ENCODE results near the gene CUX1.
"Not testable (repeated sequence)": the region's sequence is repeated elsewhere in the genome, so short reads cannot be mapped to it uniquely, and the experiment has no call there.

The CUX1 gene

GRCh38 chr7:101989101-101989500, 171.7 kb downstream of the CUX1 start:
- DNase-seq = no peak

- no peak for DNase-seq
Measured at GRCh38 chr7:101990811-101991418, 173.5 kb downstream of the CUX1 start.

- no peak for DNase-seq
Measured at GRCh38 chr7:101991860-101992259, 174.4 kb downstream of the CUX1 start.

DNA sequence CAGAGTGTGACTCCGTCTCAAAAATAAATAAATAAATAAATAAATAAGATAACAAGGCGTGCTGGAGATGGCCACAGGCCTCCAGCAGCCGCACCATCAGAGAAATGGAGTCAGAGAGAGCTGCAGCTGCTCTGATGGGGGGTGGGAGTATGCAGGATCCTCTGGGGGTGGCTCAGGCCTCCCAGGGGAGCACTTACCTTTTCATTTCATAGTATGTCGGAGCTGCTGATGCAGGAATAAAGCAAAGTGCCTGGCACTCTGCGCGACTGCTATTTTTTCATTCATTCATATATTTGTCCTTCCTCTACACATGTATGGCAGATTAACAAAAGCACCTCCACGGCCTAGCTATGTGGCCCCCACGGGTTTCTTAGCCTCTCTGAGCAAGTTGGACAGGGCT, 175.9 kb downstream of the CUX1 start:
- no peak for DNase-seq

DNA sequence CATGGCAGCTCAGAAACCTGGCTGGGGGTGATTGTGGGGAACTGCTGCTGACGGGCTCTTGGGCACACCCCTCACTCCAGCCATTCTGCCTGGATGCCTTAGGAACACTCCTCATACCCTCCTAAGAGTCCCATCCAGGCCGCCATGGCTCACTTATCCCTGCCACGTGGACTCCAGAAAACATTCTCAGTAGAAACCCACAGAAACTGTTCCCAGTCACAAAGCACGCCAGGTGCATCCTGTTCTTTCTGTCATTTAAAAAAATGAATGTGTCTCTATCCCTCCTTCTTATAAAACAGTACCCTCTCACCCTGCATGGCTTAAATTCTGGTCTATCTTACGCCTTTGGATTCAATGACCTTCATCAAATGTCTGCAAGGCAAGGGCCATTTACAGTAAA, 177.7 kb downstream of the CUX1 start:
- no peak for DNase-seq

DNA sequence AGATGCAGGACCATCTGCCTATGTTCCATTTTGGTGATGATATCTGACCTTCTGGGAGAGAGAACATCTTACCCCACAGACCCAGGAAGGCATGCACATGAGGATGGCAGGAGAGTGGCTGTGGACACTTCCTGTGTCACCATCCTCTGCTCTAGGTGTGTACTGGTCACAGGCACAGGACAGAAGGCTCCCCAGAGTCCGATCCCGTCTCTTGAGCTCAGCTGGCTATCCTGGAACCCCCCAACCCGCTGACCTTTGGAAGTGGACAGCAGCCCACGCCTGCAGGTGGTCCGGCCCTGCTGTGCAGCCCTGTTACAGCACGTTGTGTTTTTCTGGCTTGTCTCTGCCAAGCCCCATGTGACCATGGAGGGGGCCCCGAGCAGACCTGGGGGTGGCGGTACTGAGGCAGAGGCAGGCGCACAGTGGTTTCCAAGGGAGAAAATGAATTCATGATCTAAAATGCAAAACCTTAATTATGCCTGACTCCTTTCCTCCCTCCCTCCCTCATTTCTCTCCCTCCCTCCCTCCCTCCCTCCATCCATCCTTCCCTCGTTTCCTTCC, 178.8 kb downstream of the CUX1 start:
- DNase-seq = no peak

DNA sequence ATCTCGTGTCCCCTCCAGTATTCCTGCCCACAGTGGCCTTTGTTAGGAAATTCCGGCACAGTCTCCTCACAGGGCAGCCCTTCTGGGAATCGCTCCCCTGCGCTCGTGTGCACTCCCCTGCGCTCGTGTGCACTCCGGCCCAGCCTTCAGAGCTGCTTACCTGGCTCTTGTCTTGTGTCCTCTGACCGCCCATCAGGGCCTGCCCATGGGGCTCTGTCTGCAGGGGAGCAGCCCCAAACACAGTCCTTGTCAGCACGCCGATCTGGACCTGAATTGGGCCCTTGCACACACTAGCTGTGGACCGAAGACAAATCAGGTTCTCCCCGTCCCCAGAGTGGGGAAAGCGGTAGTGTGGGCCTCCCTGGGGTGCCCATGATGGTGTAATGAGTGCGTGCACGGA, 179.4 kb downstream of the CUX1 start:
- DNase-seq = no peak

DNA sequence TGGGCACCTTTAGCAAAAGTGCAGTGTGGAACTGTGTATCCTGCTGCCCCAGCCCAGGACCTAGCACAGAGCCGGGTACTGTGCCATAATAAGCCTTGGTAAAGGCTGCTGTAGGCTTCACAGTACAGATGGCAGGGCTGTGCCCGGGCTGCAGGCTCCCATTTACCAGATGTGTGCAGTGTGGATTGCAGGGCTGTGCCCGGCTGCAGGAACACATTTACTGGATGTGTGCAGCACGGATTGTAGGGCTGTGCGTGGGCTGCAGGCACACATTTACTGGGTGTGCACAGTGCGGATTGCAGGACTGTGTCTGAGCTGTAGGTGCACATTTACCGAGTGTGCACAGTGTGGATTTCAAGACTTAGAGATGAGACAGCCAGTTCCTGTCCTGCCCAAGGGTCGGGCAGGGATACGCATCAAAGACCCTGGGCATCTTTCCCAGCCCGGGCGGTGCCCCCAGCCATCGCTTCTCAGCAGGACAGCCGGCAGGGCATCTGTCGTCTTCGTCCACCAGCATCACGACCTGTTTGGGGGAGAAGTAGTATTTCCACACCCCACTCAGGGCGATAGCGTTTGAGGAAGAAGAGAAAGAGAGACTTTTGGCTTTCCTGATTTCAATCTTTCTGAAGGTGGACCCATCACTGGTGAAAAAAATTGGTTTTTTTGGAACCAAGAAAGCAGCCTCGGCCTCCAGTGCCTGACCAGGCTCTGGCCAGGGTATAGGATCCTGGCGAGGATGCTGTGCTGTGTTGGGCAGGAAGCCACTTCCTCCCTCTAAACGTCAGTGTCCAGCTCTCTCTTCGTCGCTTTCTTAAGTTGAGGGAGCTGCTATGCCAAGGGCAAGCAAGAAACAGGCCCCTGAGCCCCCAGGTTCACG, 180.8 kb downstream of the CUX1 start:
- no peak for DNase-seq

DNA sequence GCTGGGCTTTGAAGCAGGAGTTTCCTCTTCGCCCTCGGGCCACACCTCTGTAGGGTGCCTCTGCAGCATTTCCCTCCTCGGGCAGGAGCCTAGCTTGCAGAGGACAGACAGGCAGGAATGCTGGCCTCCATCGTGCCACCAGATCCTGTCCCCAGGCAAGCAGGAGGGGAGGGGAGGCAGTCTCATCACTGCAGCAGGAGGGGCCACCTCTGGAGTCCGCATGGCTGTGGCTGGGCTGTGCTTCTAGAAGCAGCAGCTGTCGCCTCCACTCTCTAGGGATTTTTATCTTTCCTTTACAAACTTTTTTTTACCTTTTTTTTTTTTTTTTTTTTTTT, 181.4 kb downstream of the CUX1 start:
- DNase-seq = no peak

GRCh38 chr7:101999393-101999792, 182.0 kb downstream of the CUX1 start:
- DNase-seq = no peak

GRCh38 chr7:102000123-102000522, 182.7 kb downstream of the CUX1 start:
- DNase-seq = no peak

DNA sequence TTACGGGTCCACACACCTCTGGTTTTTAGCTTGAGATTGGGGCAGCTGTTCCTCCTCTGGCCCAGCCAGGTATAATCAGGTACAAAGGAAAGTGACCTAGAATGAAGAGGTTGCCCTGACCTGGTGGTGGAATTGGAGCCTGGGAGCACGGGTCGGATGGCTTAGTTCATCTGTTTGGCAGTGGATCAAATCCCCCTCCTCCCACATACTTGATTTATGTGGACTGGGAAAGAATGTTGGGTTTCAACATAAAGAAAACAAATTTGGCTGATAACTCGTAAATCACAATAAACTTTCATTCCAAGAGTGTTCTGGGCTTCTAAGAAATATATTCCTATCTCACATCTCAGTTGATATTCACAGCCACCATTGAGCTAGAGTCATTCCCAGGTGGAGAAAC, 186.8 kb downstream of the CUX1 start:
- no peak for DNase-seq

GRCh38 chr7:102004848-102005247, 187.4 kb downstream of the CUX1 start:
- no peak for DNase-seq

DNA sequence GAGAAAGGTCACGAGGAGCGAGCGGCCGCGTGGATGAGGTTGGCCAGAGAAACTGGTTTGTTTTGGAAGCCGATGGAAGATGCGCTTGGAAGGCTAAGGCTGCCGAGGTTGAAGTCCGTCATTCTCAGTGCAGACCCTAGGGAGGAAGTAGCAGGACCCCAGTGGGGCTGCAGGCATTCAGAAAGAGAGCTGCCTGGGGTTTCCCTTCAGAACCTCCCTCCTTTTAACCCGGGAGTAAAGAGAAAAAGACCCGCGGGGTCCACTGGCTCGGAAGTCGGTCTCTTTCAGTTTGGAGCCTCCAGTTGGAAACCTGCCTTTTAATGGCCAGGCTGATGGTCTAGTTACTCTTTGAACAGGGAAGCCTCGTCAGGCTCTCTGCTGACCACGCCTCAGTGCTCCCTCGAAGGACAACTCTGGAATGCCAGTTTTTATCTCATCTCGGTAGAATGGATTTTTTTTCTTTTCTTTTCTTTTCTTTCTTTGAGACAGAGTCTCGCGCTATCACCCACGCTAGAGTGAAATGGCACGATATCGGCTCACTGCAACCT, 188.6 kb downstream of the CUX1 start:
- DNase-seq = no peak

- no peak for DNase-seq
Measured at GRCh38 chr7:102006695-102007094, 189.3 kb downstream of the CUX1 start.

- DNase-seq = no peak
Measured at GRCh38 chr7:102008535-102009262, 191.3 kb downstream of the CUX1 start.

DNA sequence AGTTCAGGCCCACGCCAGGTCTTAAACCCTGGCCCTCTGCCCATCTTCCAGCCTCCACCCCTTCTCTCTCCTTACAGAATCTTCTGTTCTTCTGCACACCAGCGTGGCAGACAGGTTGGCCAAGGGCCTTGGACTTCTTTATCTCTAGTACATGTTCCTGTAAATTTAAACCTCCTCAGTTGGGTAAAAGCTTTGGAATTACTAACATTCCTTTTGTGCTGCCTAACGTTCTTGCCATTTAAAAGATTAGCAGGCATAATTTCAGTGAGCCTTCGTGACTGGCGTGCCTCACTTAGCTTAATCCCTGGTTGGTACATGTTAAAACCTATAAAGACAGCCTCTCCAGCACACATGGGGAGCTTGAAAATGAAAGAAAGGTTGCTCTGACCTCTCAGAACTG, 192.2 kb downstream of the CUX1 start:
- no peak for DNase-seq

GRCh38 chr7:102012112-102012830, 194.8 kb downstream of the CUX1 start:
- DNase-seq = not testable (repeated sequence)

GRCh38 chr7:102012941-102013461, 195.6 kb downstream of the CUX1 start:
- DNase-seq = no peak

GRCh38 chr7:102018876-102019275, 201.4 kb downstream of the CUX1 start:
- no peak for DNase-seq

DNA sequence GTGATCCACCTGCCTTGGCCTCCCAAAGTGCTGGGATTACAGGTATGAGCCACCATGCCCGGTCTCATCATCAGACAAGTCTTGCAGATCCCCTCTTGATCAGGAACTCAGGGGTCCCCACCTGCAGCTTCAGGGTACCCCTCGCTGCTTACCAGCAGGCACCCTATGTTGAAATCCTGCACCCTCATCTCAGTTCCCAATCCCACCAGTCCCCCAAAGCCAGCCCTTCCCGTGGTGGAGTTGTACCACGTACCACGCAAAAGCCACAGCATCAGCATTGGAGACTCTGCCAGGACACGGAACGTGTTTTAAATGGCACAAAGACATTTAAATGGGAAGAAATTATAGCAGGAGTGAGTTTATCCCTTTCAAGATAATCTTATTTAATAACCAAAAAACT, 202.0 kb downstream of the CUX1 start:
- DNase-seq = no peak

DNA sequence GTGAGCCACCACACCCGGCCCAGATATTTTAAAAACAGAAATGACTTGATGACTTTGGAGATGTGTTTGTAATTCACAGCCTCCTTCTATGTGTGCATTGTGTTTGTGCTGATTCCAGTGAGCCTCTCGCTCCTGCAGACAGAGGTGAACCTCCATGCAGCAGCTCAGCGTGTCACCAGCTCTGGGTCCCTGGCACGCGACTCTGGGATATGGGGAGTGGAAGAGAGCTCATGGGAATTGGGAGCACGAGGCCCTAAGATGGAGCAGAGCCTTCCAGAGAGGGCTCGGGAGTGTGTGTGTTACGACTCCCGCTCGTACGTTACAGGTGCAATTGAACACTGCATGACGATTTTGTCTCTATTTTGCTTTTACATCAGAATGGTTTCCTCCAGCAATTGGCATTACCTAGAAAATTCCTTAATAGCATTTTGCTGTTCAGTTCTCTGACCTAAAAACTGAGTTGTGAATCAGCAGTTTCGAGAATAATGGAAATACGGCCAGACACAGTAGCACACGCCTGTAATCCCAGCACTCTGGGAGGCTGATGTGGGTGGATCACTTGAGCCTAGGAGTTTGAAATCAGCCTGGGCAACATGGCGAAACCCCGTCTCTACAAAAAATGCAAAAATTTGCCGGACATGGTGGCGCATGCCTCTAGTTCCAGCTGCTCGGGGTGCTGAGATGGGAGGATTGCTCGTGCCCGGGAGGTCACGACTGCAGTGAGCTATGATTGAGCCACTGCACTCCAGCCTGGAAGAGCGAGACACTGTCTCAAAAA, 204.6 kb downstream of the CUX1 start:
- DNase-seq = no peak
